Subcutaneous abdominal adipose tissue (tissue), 5 donors: ENCODE measurements around the gene TMEM14C.
"Not testable (repeated sequence)": the region's sequence is repeated elsewhere in the genome, so short reads cannot be mapped to it uniquely, and the experiment has no call there.

Experiments
- H3K27ac ChIP-seq: one replicate; pipeline ENCODE4 v1.7.0; 2013; ENCODE audit warnings: low read depth, mild to moderate bottlenecking, inconsistent platforms, low read length, moderate library complexity
- H3K27me3 ChIP-seq, 5 donors: one replicate each; pipeline ENCODE4 v1.7.0; 2013; ENCODE audit warnings: low read length in 5 of 5, inconsistent platforms in 1 of 5; ENCODE audit not compliant: control insufficient read depth in 5 of 5, insufficient read depth in 4 of 5
- H3K36me3 ChIP-seq, 5 donors: one replicate each; pipeline ENCODE4 v1.7.0; 2013; ENCODE audit warnings: low read length in 5 of 5; ENCODE audit not compliant: control insufficient read depth in 5 of 5, insufficient read depth in 5 of 5
- H3K4me1 ChIP-seq, 5 donors: one replicate each; pipeline ENCODE4 v1.7.0; 2013; ENCODE audit warnings: low read length in 5 of 5, mild to moderate bottlenecking in 3 of 5, moderate library complexity in 1 of 5; ENCODE audit not compliant: control insufficient read depth in 5 of 5, insufficient read depth in 5 of 5
- H3K4me3 ChIP-seq, 5 donors: one replicate each; pipeline ENCODE4 v1.7.0; 2013; ENCODE audit warnings: low read length in 5 of 5, low read depth in 1 of 5
- H3K9ac ChIP-seq, 5 donors: one replicate each; pipeline ENCODE4 v1.7.0; 2013; ENCODE audit warnings: low read length in 5 of 5, mild to moderate bottlenecking in 4 of 5, moderate library complexity in 3 of 5
- H3K9me3 ChIP-seq, 5 donors: one replicate each; pipeline ENCODE4 v1.7.0; 2013; ENCODE audit warnings: low read length in 5 of 5; ENCODE audit not compliant: control insufficient read depth in 5 of 5
- donor health status: healthy.
- donor health status: healthy.
- donor health status: healthy.
- donor health status: healthy.
- donor health status: healthy.

TMEM14C gene

GRCh38 chr6:10733863-10734262 lies 11.0 kb downstream of the TMEM14C start:
- H3K9me3 ChIP-seq = no peaks in the 10 kb centered on the region
- no peak overlapping the region for H3K27ac ChIP-seq
- H3K27me3 ChIP-seq = no peaks in the 10 kb centered on the region
- no peak overlapping the region for H3K9ac ChIP-seq
- no peak overlapping the region for H3K4me3 ChIP-seq
- H3K4me1 ChIP-seq = peaks cover 0 to 12% (median 10%) of the 10 kb centered on the region in 5 donors
- peaks cover 5 to 37% (median 34%) of the 10 kb centered on the region in 5 donors for H3K36me3 ChIP-seq

- Histone ChIP-seq H3K27ac (no peak overlapping the region), H3K9ac (no peak overlapping the region), H3K9me3 (no peaks in the 10 kb centered on the region), H3K27me3 (no peaks in the 10 kb centered on the region), H3K36me3 (peaks cover 0 to 19% (median 18%) of the 10 kb centered on the region in 5 donors), H3K4me1 (no peaks in the 10 kb centered on the region), H3K4me3 (no peak overlapping the region)
These were observed 13.9 kb downstream of the TMEM14C start for GRCh38 chr6:10736731-10737130.

GRCh38 chr6:10740061-10740460 lies 17.2 kb downstream of the TMEM14C start:
- Histone ChIP-seq H3K27ac (no peak overlapping the region), H3K9ac (no peak overlapping the region), H3K36me3 (peaks cover 0 to 8% (median 5%) of the 10 kb centered on the region in 5 donors), H3K4me1 (no peaks in the 10 kb centered on the region), H3K27me3 (no peaks in the 10 kb centered on the region), H3K9me3 (no peaks in the 10 kb centered on the region), H3K4me3 (no peak overlapping the region)

- not testable (repeated sequence) for H3K9me3 ChIP-seq, H3K27ac ChIP-seq, H3K36me3 ChIP-seq, H3K9ac ChIP-seq, H3K4me1 ChIP-seq, H3K27me3 ChIP-seq, H3K4me3 ChIP-seq
These were observed 18.8 kb downstream of the TMEM14C start for GRCh38 chr6:10741643-10742042.

- Histone ChIP-seq H3K36me3 (peaks cover 0 to 8% (median 5%) of the 10 kb centered on the region in 5 donors), H3K4me3 (no peak overlapping the region), H3K27me3 (no peaks in the 10 kb centered on the region), H3K27ac (no peak overlapping the region), H3K4me1 (peaks cover 0 to 9% (median 7%) of the 10 kb centered on the region in 5 donors), H3K9me3 (no peaks in the 10 kb centered on the region), H3K9ac (no peak overlapping the region)
These were observed 19.4 kb downstream of the TMEM14C start for GRCh38 chr6:10742251-10742650.

- no peak overlapping the region for H3K4me3 ChIP-seq
- H3K36me3 ChIP-seq = peaks cover 0 to 8% (median 5%) of the 10 kb centered on the region in 5 donors
- no peak overlapping the region for H3K27ac ChIP-seq
- H3K9me3 ChIP-seq = no peaks in the 10 kb centered on the region
- H3K9ac ChIP-seq = no peak overlapping the region
- no peaks in the 10 kb centered on the region for H3K27me3 ChIP-seq
- H3K4me1 ChIP-seq = peaks cover 3 to 17% (median 15%) of the 10 kb centered on the region in 5 donors
These were observed 20.6 kb downstream of the TMEM14C start for GRCh38 chr6:10743515-10743914.

- Histone ChIP-seq H3K27ac (no peak overlapping the region), H3K9ac (no peak overlapping the region), H3K27me3 (no peaks in the 10 kb centered on the region)
These were observed 22.2 kb downstream of the TMEM14C start for GRCh38 chr6:10745116-10745515.

GRCh38 chr6:10746915-10747250 lies 24.0 kb downstream of the TMEM14C start:
- peaks cover 5 to 19% (median 17%) of the 10 kb centered on the region in 5 donors for H3K36me3 ChIP-seq
- H3K9me3 ChIP-seq = no peaks in the 10 kb centered on the region
- H3K9ac ChIP-seq = peak overlapping the region in 4 of 5 donors; percentile 8 to 68 (median 62)
- peak overlapping the region; percentile 74 to 95 (median 86) for H3K4me3 ChIP-seq
- peaks cover 10 to 35% (median 31%) of the 10 kb centered on the region in 5 donors for H3K4me1 ChIP-seq
- no peaks in the 10 kb centered on the region for H3K27me3 ChIP-seq
- peak overlapping the region; percentile 85 for H3K27ac ChIP-seq

More at GRCh38 chr6:10745116-10745515, 22.2 kb downstream of the TMEM14C start:
- no peaks in the 10 kb centered on the region for H3K9me3 ChIP-seq
- peaks cover 0 to 11% (median 8%) of the 10 kb centered on the region in 5 donors for H3K36me3 ChIP-seq
- peaks cover 10 to 33% (median 30%) of the 10 kb centered on the region in 5 donors for H3K4me1 ChIP-seq
- no peak overlapping the region for H3K4me3 ChIP-seq

- H3K36me3 ChIP-seq = peaks cover 5 to 21% (median 14%) of the 10 kb centered on the region in 5 donors
- peak within 1 kb of the TSS; percentile 74 to 92 (median 90) for H3K9ac ChIP-seq
- H3K9me3 ChIP-seq = no peaks in the 10 kb centered on the region
- peaks cover 10 to 35% (median 31%) of the 10 kb centered on the region in 5 donors for H3K4me1 ChIP-seq
- H3K27me3 ChIP-seq = no peaks in the 10 kb centered on the region
- H3K27ac ChIP-seq = peak within 1 kb of the TSS; percentile 85
- H3K4me3 ChIP-seq = peak within 1 kb of the TSS; percentile 74 to 95 (median 87)
These were observed 24.5 kb downstream of the TMEM14C start, which contains the start of gene TMEM14B for GRCh38 chr6:10747251-10747972. TSS of gene TMEM14B (plus strand) at chr6:10747805. CDS start at chr6:10749246, 1,441 bp downstream.

GRCh38 chr6:10749734-10750133 lies 26.9 kb downstream of the TMEM14C start:
- peak overlapping the region in 1 of 5 donors; percentile 12 for H3K4me3 ChIP-seq
- H3K27me3 ChIP-seq = no peaks in the 10 kb centered on the region
- H3K36me3 ChIP-seq = peaks cover 10 to 43% (median 34%) of the 10 kb centered on the region in 5 donors
- H3K27ac ChIP-seq = peak overlapping the region; percentile 43
- H3K9me3 ChIP-seq = no peaks in the 10 kb centered on the region
- peaks cover 10 to 35% (median 31%) of the 10 kb centered on the region in 5 donors for H3K4me1 ChIP-seq
- H3K9ac ChIP-seq = peak overlapping the region in 1 of 5 donors; percentile 23
